Lower leg skin (tissue), 4 donors: ENCODE measurements around the gene CPTP. TPM values are rescaled to one million over a fixed set of nuclear protein-coding genes. Genes with fewer than 3 reads are reported as not detected.

Experiments used
- DNase-seq, 2 donors: peaks; one replicate each; pipeline ENCODE4 v3.0.0-alpha.2; 2019; ENCODE audit warnings: low spot score in 2 of 2
- H3K4me3 ChIP-seq: fragments of 200-600 bp; sonication (generic); 2 replicates; pipeline ENCODE4 v1.5.1; 2017; ENCODE audit warnings: mild to moderate bottlenecking, low read depth; ENCODE audit not compliant: poor library complexity, severe bottlenecking
- CTCF ChIP-seq, 3 donors: fragments of 450-650 bp; IDR thresholded peaks; one replicate each; pipeline ENCODE4 v1.5.1; 2016; ENCODE audit warnings: antibody characterized with exemption in 3 of 3, mild to moderate bottlenecking in 3 of 3, moderate library complexity in 2 of 3
- POLR2A ChIP-seq, 2 donors: fragments of 450-650 bp; IDR thresholded peaks; one replicate each; pipeline ENCODE4 v1.6.1; 2016 to 2017; ENCODE audit warnings: antibody characterized with exemption in 2 of 2, mild to moderate bottlenecking in 1 of 2, moderate library complexity in 1 of 2
- WGBS, 2 donors: methylation state at CpG; one replicate each; pipeline ENCODE4 v1.1.5; 2018; 5-methylcytosine and 5-hydroxymethylcytosine counted together
- intact Hi-C: fragments of 100-400 bp; cut with DNase I; formaldehyde crosslinking; loops from one replicate; pipeline ENCODE4 v1.15.0; 2023; ENCODE audit warnings: low total_unique reads
- total RNA-seq, 4 donors: library from RNA; depleted of rRNA; stranded (reverse); fragments of >200 nt; gene quantifications; one replicate each; pipeline ENCODE4 v1.1.0, GENCODE V29; 2016

The CPTP gene
- total RNA-seq, 4 donors from 2014 or later, result 51.0 to 62.9 (median 57.4) TPM

GRCh38 chr1:1285102-1285571 is 39.5 kb upstream of the CPTP start:
- intact Hi-C loops, result no loop called here
- no peak for TF ChIP-seq POLR2A (IDR thresholded peaks at IDR 0.05)
- TF ChIP-seq CTCF (IDR thresholded peaks at IDR 0.05), result no peak
- DNase-seq, result no peak
- 80 to 94% methylated on average over 13 to 18 of the region's 22 CpGs for WGBS, 2 donors
- no peak overlapping the region for H3K4me3 ChIP-seq

- TF ChIP-seq POLR2A (IDR thresholded peaks at IDR 0.05) (no peak), CTCF (IDR thresholded peaks at IDR 0.05) (no peak)
- intact Hi-C loops, result loop anchor here (2.0 kb wide), 1 partner anchor 165 kb away; no protein-coding TSS in a partner anchor
- H3K4me3 ChIP-seq, result no peak overlapping the region
- 63 to 68% methylated on average over 22 to 26 of the region's 37 CpGs for WGBS, 2 donors
- no peak for DNase-seq
These were observed 38.8 kb upstream of the CPTP start for GRCh38 chr1:1285611-1286311.

- intact Hi-C loops, result loop anchor here (2.0 kb wide), 1 partner anchor 166 kb away; no protein-coding TSS in a partner anchor
- 67 to 79% methylated on average over 31 to 32 of the region's 50 CpGs for WGBS, 2 donors
- no peak for DNase-seq
- H3K4me3 ChIP-seq, result no peak overlapping the region
- TF ChIP-seq CTCF (IDR thresholded peaks at IDR 0.05), result no peak
- no peak for TF ChIP-seq POLR2A (IDR thresholded peaks at IDR 0.05)
These were observed 38.0 kb upstream of the CPTP start for GRCh38 chr1:1286313-1287261.

GRCh38 chr1:1287288-1288110 is 37.1 kb upstream of the CPTP start:
- DNase-seq, result no peak

GRCh38 chr1:1290238-1290731 is 34.3 kb upstream of the CPTP start:
- WGBS, 2 donors, result 36 to 43% methylated on average over 11 to 15 of the region's 15 CpGs
- intact Hi-C loops, result no loop called here
- TF ChIP-seq CTCF (IDR thresholded peaks at IDR 0.05) (no peak), POLR2A (IDR thresholded peaks at IDR 0.05) (no peak)
- H3K4me3 ChIP-seq, result no peak overlapping the region
- DNase-seq, result no peak

More at GRCh38 chr1:1287288-1288110, 37.1 kb upstream of the CPTP start:
- intact Hi-C loops, result loop anchor here (2.0 kb wide), 1 partner anchor 167 kb away; no protein-coding TSS in a partner anchor
- no peak overlapping the region for H3K4me3 ChIP-seq
- TF ChIP-seq POLR2A (IDR thresholded peaks at IDR 0.05), result no peak
- 75 to 88% methylated on average over 26 to 45 of the region's 46 CpGs for WGBS, 2 donors
